Adrenal gland (tissue), 12 donors: ENCODE data around the gene CWC27. TPM values are rescaled to one million over a fixed set of nuclear protein-coding genes. Genes with fewer than 3 reads are reported as not detected.

Experiments used
- DNase-seq, 7 donors: peaks; one replicate each; pipeline ENCODE4 v3.0.0-alpha.2; 2019 to 2020
- H3K27ac ChIP-seq, 5 donors: fragments of 200-600 bp; sonication (generic) in 4 of 5; 1 replicate in 3 of 5; 2 replicates in 2 of 5; pipeline versions ENCODE4 v1.5.1 to v1.8.0; 2016 to 2020; ENCODE audit warnings: mild to moderate bottlenecking in 1 of 5
- H3K27me3 ChIP-seq: fragments of 200-600 bp; 2 replicates; pipeline ENCODE4 v1.8.0; 2021
- H3K36me3 ChIP-seq, 2 donors: fragments of 200-600 bp; replicated peaks in 1 of 2; 1 replicate in 1 of 2; 2 replicates in 1 of 2; pipeline versions ENCODE4 v1.5.1 to v1.8.0; 2018 to 2022
- H3K4me1 ChIP-seq, 2 donors: fragments of 200-600 bp; replicated peaks in 1 of 2; 1 replicate in 1 of 2; 2 replicates in 1 of 2; pipeline versions ENCODE4 v1.5.1 to v1.8.0; 2018 to 2021
- H3K4me3 ChIP-seq, 4 donors: fragments of 200-600 bp; sonication (generic) in 3 of 4; one replicate each; pipeline ENCODE4 v1.5.1; 2016 to 2018
- H3K9me3 ChIP-seq, 3 donors: fragments of 200-600 bp; sonication (generic) in 1 of 3; replicated peaks in 1 of 3; 1 replicate in 2 of 3; 2 replicates in 1 of 3; pipeline versions ENCODE4 v1.5.1 to v1.8.0; 2016 to 2021
- CTCF ChIP-seq, 6 experiments: fragments of 450-650 bp in 4 of 6; fragments of 200-600 bp in 2 of 6; sonication (generic) in 1 of 6; IDR thresholded peaks; 1 replicate in 5 of 6; 2 replicates in 1 of 6; pipeline versions ENCODE4 v1.5.1 to v1.8.0; 2016 to 2021; ENCODE audit warnings: antibody characterized with exemption in 6 of 6, mild to moderate bottlenecking in 2 of 6, moderate library complexity in 1 of 6
- POLR2A ChIP-seq, 2 donors: fragments of 450-650 bp; IDR thresholded peaks; one replicate each; pipeline ENCODE4 v1.6.1; 2017; ENCODE audit warnings: antibody characterized with exemption in 2 of 2, mild to moderate bottlenecking in 2 of 2, moderate library complexity in 1 of 2
- WGBS, 4 donors: extraction: QIAGEN DNeasy Blood & Tissue Kit in 2 of 4; methylation state at CpG; one replicate each; pipeline versions ENCODE4 v1.1.5 to v1.1.7; 2013 to 2017; 5-methylcytosine and 5-hydroxymethylcytosine counted together
- intact Hi-C, 2 donors: fragments of 100-400 bp; cut with DNase I; formaldehyde crosslinking; loops; one replicate each; pipeline versions ENCODE4 v1.14.1 to v1.15.0; 2022 to 2023
- polyA plus RNA-seq, 3 donors: library from polyadenylated mRNA; stranded (reverse); fragments of 200-250 nt in 2 of 3; fragments of 350-450 nt in 1 of 3; fragmentation: Illumina TruSeq in 1 of 3; extraction: RNeasy Lipid Tissue Mini Kit (QIAGEN cat#74804) in 1 of 3; gene quantifications; one replicate each; pipeline ENCODE4 v1.2.3, GENCODE V29; 2013 to 2014
- total RNA-seq, 9 donors: library from RNA; depleted of rRNA in 4 of 9; stranded (reverse); fragments of >200 nt in 4 of 9; fragments of 120-200 nt in 1 of 9; fragmentation: NEBNext Ultra II Directional in 1 of 9; extraction: Animal tissue kit (Norgen Biotek cat#: 25700) in 1 of 9; gene quantifications; one replicate each; pipeline versions ENCODE4 v1.1.0 to v1.2.4, GENCODE V29; 2013 to 2023
- donor health status: healthy with polysubstance abuse.
- donor health status: Bipolar disorder and iron deficiency.
- donor health status: DM: yes; HTN: yes; CAD: no.
- donor health status: DM: no; HTN: no; CAD: no.
- donor health status: DM: no; HTN: no; CAD: no.
- donor health status: DM: yes; HTN: yes; CAD: no.

CWC27 gene
- total and polyA plus RNA-seq, 12 donors = 7.3 to 31.0 (median 15.6) TPM

- peaks cover 0 to 9% (median 0%) of the 10 kb centered on the region in 3 donors for H3K9me3 ChIP-seq
- no peak overlapping the region for H3K4me3 ChIP-seq
- DNase-seq = no peak
- TF ChIP-seq POLR2A (IDR thresholded peaks at IDR 0.05) (no peak), CTCF (IDR thresholded peaks at IDR 0.05) (no peak)
- H3K27me3 ChIP-seq = no peaks in the 10 kb centered on the region
- H3K36me3 ChIP-seq = no peaks in the 10 kb centered on the region
- H3K4me1 ChIP-seq = no peaks in the 10 kb centered on the region
- no peak overlapping the region for H3K27ac ChIP-seq
- 82 to 89% (median 84%) methylated on average over 11 to 17 of the region's 17 CpGs for WGBS, 4 donors
- intact Hi-C loops = no loop called here
Observed at GRCh38 chr5:64939772-64940510, 171.2 kb downstream of the CWC27 start.

GRCh38 chr5:64942460-64942859 is 173.7 kb downstream of the CWC27 start:
- intact Hi-C loops = no loop called here
- 85 to 91% (median 89%) methylated on average over 4 of the region's 4 CpGs for WGBS, 4 donors
- TF ChIP-seq POLR2A (IDR thresholded peaks at IDR 0.05) = no peak
- no peak for TF ChIP-seq CTCF (IDR thresholded peaks at IDR 0.05)
- no peaks in the 10 kb centered on the region for H3K4me1 ChIP-seq
- H3K36me3 ChIP-seq = no peaks in the 10 kb centered on the region
- H3K9me3 ChIP-seq = no peaks in the 10 kb centered on the region
- H3K27ac ChIP-seq = no peak overlapping the region
- no peak for DNase-seq
- no peak overlapping the region for H3K4me3 ChIP-seq
- H3K27me3 ChIP-seq = no peaks in the 10 kb centered on the region

DNA sequence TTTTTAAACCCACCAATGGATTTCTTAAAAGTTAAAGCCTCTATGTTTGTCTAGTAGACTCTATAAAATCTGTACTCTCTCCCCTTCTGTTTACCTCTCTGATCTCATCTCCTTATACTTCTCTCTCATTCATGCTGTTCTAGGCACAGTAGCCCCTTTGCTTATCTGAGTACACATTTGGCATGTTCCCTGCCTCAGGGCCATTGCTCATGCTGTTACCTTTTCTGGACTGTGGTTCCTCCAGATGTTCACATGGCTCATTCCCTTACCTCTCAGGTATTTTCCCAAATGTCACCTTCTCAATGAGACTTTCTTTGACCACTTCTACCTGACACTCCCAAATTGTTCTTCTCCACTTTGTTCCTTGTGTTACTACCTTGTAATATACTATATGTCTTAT is 176.1 kb downstream of the CWC27 start:
- H3K4me1 ChIP-seq = no peaks in the 10 kb centered on the region
- TF ChIP-seq POLR2A (IDR thresholded peaks at IDR 0.05) = no peak
- no peak for TF ChIP-seq CTCF (IDR thresholded peaks at IDR 0.05)
- intact Hi-C loops = no loop called here
- H3K27ac ChIP-seq = no peak overlapping the region
- no peaks in the 10 kb centered on the region for H3K36me3 ChIP-seq
- H3K9me3 ChIP-seq = no peaks in the 10 kb centered on the region
- H3K4me3 ChIP-seq = no peak overlapping the region
- H3K27me3 ChIP-seq = no peaks in the 10 kb centered on the region
- DNase-seq = no peak

GRCh38 chr5:64947031-64947430 is 178.3 kb downstream of the CWC27 start:
- Histone ChIP-seq H3K27me3 (no peaks in the 10 kb centered on the region), H3K36me3 (no peaks in the 10 kb centered on the region), H3K9me3 (no peaks in the 10 kb centered on the region), H3K4me1 (no peaks in the 10 kb centered on the region), H3K4me3 (no peak overlapping the region), H3K27ac (no peak overlapping the region)
- DNase-seq = no peak
- intact Hi-C loops = no loop called here
- 73 to 81% (median 79%) methylated on average over 1 of the region's 1 CpG for WGBS, 4 donors
- no peak for TF ChIP-seq POLR2A (IDR thresholded peaks at IDR 0.05)
- no peak for TF ChIP-seq CTCF (IDR thresholded peaks at IDR 0.05)
